GM18505 (cell line): ENCODE results near the gene CCR2.
"Not testable (repeated sequence)": the region's sequence is repeated elsewhere in the genome, so short reads cannot be mapped to it uniquely, and the experiment has no call there.

ENCODE experiments used
- ATAC-seq: cut with Tn5 transposase; IDR thresholded peaks from one replicate; pipeline ENCODE4 v1.9.1; 2021; ENCODE audit not compliant: unreplicated experiment
- POLR2A ChIP-seq: IDR thresholded peaks from 4 replicates; pipeline ENCODE4 v1.6.1; 2011; ENCODE audit warnings: borderline replicate concordance; ENCODE audit not compliant: insufficient read depth, insufficient read length; ENCODE audit errors: extremely low read depth

CCR2 gene

GRCh38 chr3:46395210-46395661, 41.3 kb downstream of the CCR2 start:
- TF ChIP-seq POLR2A: no peak

GRCh38 chr3:46395766-46396530, 42.0 kb downstream of the CCR2 start:
- ATAC-seq: no peak
- TF ChIP-seq POLR2A: no peak

More at GRCh38 chr3:46395210-46395661, 41.3 kb downstream of the CCR2 start:
- ATAC-seq: no peak

- no peak for ATAC-seq
- no peak for TF ChIP-seq POLR2A
Measured at GRCh38 chr3:46397111-46397510, 43.2 kb downstream of the CCR2 start.

GRCh38 chr3:46398186-46398955, 44.5 kb downstream of the CCR2 start:
- TF ChIP-seq POLR2A: no peak
- ATAC-seq: no peak

- ATAC-seq: no peak
- no peak for TF ChIP-seq POLR2A
Measured at GRCh38 chr3:46399098-46399497, 45.2 kb downstream of the CCR2 start.

GRCh38 chr3:46399557-46399956, 45.6 kb downstream of the CCR2 start:
- no peak for TF ChIP-seq POLR2A
- no peak for ATAC-seq

- no peak for ATAC-seq
- TF ChIP-seq POLR2A: no peak
Measured at GRCh38 chr3:46400000-46400734, 46.3 kb downstream of the CCR2 start.

GRCh38 chr3:46400846-46401245, 46.9 kb downstream of the CCR2 start:
- no peak for TF ChIP-seq POLR2A
- no peak for ATAC-seq

GRCh38 chr3:46401579-46401978, 47.7 kb downstream of the CCR2 start:
- no peak for TF ChIP-seq POLR2A
- no peak for ATAC-seq

GRCh38 chr3:46402902-46403301, 49.0 kb downstream of the CCR2 start:
- not testable (repeated sequence) for ATAC-seq

- TF ChIP-seq POLR2A: no peak
- ATAC-seq: no peak
Measured at GRCh38 chr3:46405301-46406019, 51.5 kb downstream of the CCR2 start.

- TF ChIP-seq POLR2A: no peak
- ATAC-seq: no peak
Measured at GRCh38 chr3:46406443-46406787, 52.5 kb downstream of the CCR2 start.

GRCh38 chr3:46406788-46407611, 53.1 kb downstream of the CCR2 start, which contains the start of the genes CCR5AS and CCRL2:
CCR5AS (minus strand) TSS chr3:46407066.
CCRL2 (plus strand) TSS chr3:46407259; CDS start chr3:46408080, 821 bp downstream.
- ATAC-seq: no peak
- no peak for TF ChIP-seq POLR2A

- no peak for ATAC-seq
- no peak for TF ChIP-seq POLR2A
Measured at GRCh38 chr3:46407970-46408369, 54.1 kb downstream of the CCR2 start.
